HepG2 (cell line): Measurements from ENCODE around the gene FNDC3B. TPM values are rescaled to one million over a fixed set of nuclear protein-coding genes. Genes with fewer than 3 reads are reported as not detected.

Experiments used
- ATAC-seq: fragments of 200-7000 bp; cut with Tn5 transposase; 3 replicates; pipeline ENCODE4 v1.9.1; 2020; ENCODE audit warnings: mild to moderate bottlenecking, moderate library complexity
- BruUV-seq: library from RNA; stranded (reverse); fragments of 400-500 nt; replicated peaks from 2 replicates; lab custom pipeline; 2021; lab: Mats Ljungman, UMichigan
- CTCF ChIA-PET: fragments of 300-600 bp; formaldehyde crosslinking; extraction: SDS; loops from one replicate; lab custom pipeline; 2021; ENCODE audit warnings: low total read pairs, inconsistent platforms, low intra/inter-chr PET ratio; lab: Yijun Ruan, JAX
- POLR2A ChIA-PET: fragments of 350-600 bp; sonication (Branson Sonifier 250); formaldehyde crosslinking; loops from one replicate; lab custom pipeline; 2020; ENCODE audit warnings: antibody characterized with exemption, inconsistent platforms; lab: Yijun Ruan, JAX
- DNase-seq: peaks from one replicate; pipeline ENCODE4 v3.0.0-alpha.2; 2015; ENCODE audit warnings: low spot score
- FAIRE-seq: peaks from 3 replicates; lab custom pipeline; 2011; peaks lifted over from hg19 to GRCh38; lab: Jason Lieb, UNC
- H2AFZ ChIP-seq: one replicate; pipeline ENCODE4 v1.6.1; 2011; ENCODE audit warnings: low read length, inconsistent platforms
- H3K27ac ChIP-seq: fragments of 300-600 bp; 3 replicates; pipeline ENCODE4 v1.8.0; 2011; ENCODE audit warnings: mixed run types, mild to moderate bottlenecking, mixed read lengths, low read length, inconsistent platforms; ENCODE audit not compliant: insufficient read depth; ENCODE audit errors: extremely low read length
- H3K27me3 ChIP-seq, 2 experiments: fragments of 200-600 bp in 1 of 2; 2 replicates in 1 of 2; 3 replicates in 1 of 2; pipeline versions ENCODE4 v1.6.0 to v1.8.0; 2011; ENCODE audit warnings: low read length in 2 of 2, mild to moderate bottlenecking in 2 of 2, moderate library complexity in 2 of 2, inconsistent platforms in 1 of 2; ENCODE audit not compliant: insufficient read depth in 2 of 2, control insufficient read depth in 1 of 2
- H3K36me3 ChIP-seq, 2 experiments: fragments of 200-600 bp in 1 of 2; replicated peaks in 1 of 2; 2 replicates in 1 of 2; 3 replicates in 1 of 2; pipeline versions ENCODE4 v1.5.1 to v1.8.0; 2011; ENCODE audit warnings: low read length in 2 of 2, inconsistent platforms in 1 of 2; ENCODE audit not compliant: insufficient read depth in 2 of 2, control insufficient read depth in 1 of 2
- H3K4me1 ChIP-seq: 2 replicates; pipeline ENCODE4 v1.5.1; 2012; ENCODE audit warnings: low read length, inconsistent platforms; ENCODE audit not compliant: insufficient read depth
- H3K4me2 ChIP-seq: 2 replicates; pipeline ENCODE4 v1.6.0; 2011; ENCODE audit warnings: low read depth, low read length, inconsistent platforms
- H3K4me3 ChIP-seq, 3 experiments: fragments of 200-600 bp in 1 of 3; sonication (generic), shearing (Covaris generic) in 1 of 3; replicated peaks in 1 of 3; 2 replicates each; pipeline ENCODE4 v1.5.1; 2011 to 2016; ENCODE audit warnings: low read length in 3 of 3, inconsistent platforms in 2 of 3, low read depth in 2 of 3, mild to moderate bottlenecking in 2 of 3, control low read depth in 1 of 3, mixed read lengths in 1 of 3; ENCODE audit not compliant: insufficient read depth in 1 of 3
- H3K79me2 ChIP-seq: one replicate; pipeline ENCODE4 v1.6.1; 2011; ENCODE audit warnings: low read length, inconsistent platforms; ENCODE audit not compliant: insufficient read depth
- H3K9ac ChIP-seq: 2 replicates; pipeline ENCODE4 v1.6.0; 2011; ENCODE audit warnings: mild to moderate bottlenecking, low read depth, low read length, inconsistent platforms; ENCODE audit not compliant: insufficient read depth
- H3K9me3 ChIP-seq: 2 replicates; pipeline ENCODE4 v1.5.1; 2012; ENCODE audit warnings: mild to moderate bottlenecking, low read length
- H4K20me1 ChIP-seq: 2 replicates; pipeline ENCODE4 v1.6.0; 2011; ENCODE audit warnings: inconsistent platforms, mild to moderate bottlenecking, low read length, moderate library complexity; ENCODE audit not compliant: insufficient read depth
- NFYB ChIP-seq: sonication (generic); formaldehyde crosslinking; IDR thresholded peaks from 2 replicates; pipeline ENCODE4 v1.4.0; 2020; ENCODE audit warnings: missing genetic modification reagents
- RBM22 ChIP-seq: fragments of 200-400 bp; formaldehyde crosslinking; optimal IDR thresholded peaks from 2 replicates; pipeline ENCODE3; 2017; ENCODE audit warnings: mild to moderate bottlenecking, low read length, moderate library complexity
- STAG1 ChIP-seq: sonication (generic); formaldehyde crosslinking; IDR thresholded peaks from 2 replicates; pipeline ENCODE4 v1.4.0; 2020; ENCODE audit warnings: missing genetic modification reagents
- ZSCAN20 ChIP-seq: sonication (generic); formaldehyde crosslinking; IDR thresholded peaks from 2 replicates; pipeline ENCODE4 v1.4.0; 2020; ENCODE audit warnings: missing genetic modification reagents, mild to moderate bottlenecking, borderline replicate concordance
- WGBS: methylation state at CpG from one replicate; pipeline ENCODE4 v1.1.6; 2017; ENCODE audit warnings: low lambda C conversion rate; 5-methylcytosine and 5-hydroxymethylcytosine counted together
- in situ Hi-C: cut with HindIII; loops from 2 replicates; pipeline ENCODE4 v1.10.0; 2017; ENCODE audit warnings: low pct_unique_long_range_greater_than_20kb; ENCODE audit not compliant: extremely low pct_ligation_motif_present
- intact Hi-C: fragments of 100-400 bp; cut with micrococcal nuclease; formaldehyde crosslinking; loops from one replicate; pipeline ENCODE4 v1.10.0; 2022; ENCODE audit not compliant: unreplicated experiment
- polyA plus RNA-seq, 8 experiments: library from polyadenylated mRNA; depleted of rRNA in 3 of 8; stranded (reverse) in 7 of 8; unstranded in 1 of 8; fragments of >200 nt; fragmentation: Illumina TruSeq in 4 of 8; extraction: Trizol in 4 of 8; gene quantifications; 2 replicates each; pipeline versions ENCODE4 v1.2.1 to v1.2.3, GENCODE V29; 2011 to 2016; ENCODE audit warnings: low read depth in 4 of 8, missing spikeins in 1 of 8, mixed read lengths in 1 of 8; ENCODE audit not compliant: insufficient read depth in 1 of 8
- total RNA-seq, 5 experiments: library from RNA; depleted of rRNA; stranded (reverse); fragments of >200 nt; fragmentation: Illumina TruSeq; extraction: Trizol; gene quantifications; 2 replicates each; pipeline ENCODE4 v1.2.3, GENCODE V29; 2016; ENCODE audit warnings: low read depth in 1 of 5

Gene FNDC3B
- total and polyA plus RNA-seq, 2 of the 13 experiments (the other 11 are each of a cell fraction or from before 2014, with no cell fraction given): 74.8 to 103 TPM

- H3K9me3 ChIP-seq: no peaks in the 10 kb centered on the region
These were observed 171.0 kb downstream of the FNDC3B start for GRCh38 chr3:172210355-172210754.

GRCh38 chr3:172211123-172211522 lies 171.7 kb downstream of the FNDC3B start:
- POLR2A ChIA-PET: no interaction called here
- no TSS peak for BruUV-seq
- peaks cover 99% of the 10 kb centered on the region for H4K20me1 ChIP-seq
- no peak overlapping the region for H3K4me2 ChIP-seq
- H3K36me3 ChIP-seq: peaks cover 19 to 50% of the 10 kb centered on the region in 2 experiments
- H3K9ac ChIP-seq: no peak overlapping the region
- H3K9me3 ChIP-seq: no peaks in the 10 kb centered on the region
- FAIRE-seq (no peak), ATAC-seq (no peak), DNase-seq (no peak)
- peaks cover 69% of the 10 kb centered on the region for H3K4me1 ChIP-seq
- intact Hi-C loops (no loop called here), in situ Hi-C loops (no loop called here)
- H3K27me3 ChIP-seq: no peaks in the 10 kb centered on the region
- WGBS: 97% methylated on average over 2 of the region's 2 CpGs
- CTCF ChIA-PET: interaction anchor here (0.6 kb wide), 1 partner anchor 31 kb away, joined by 3 read pairs; no protein-coding TSS in a partner anchor
- TF ChIP-seq STAG1 (CRISPR knock-in tag): no peak
- TF ChIP-seq NFYB (CRISPR knock-in tag): no peak
- peak; percentile 99 for TF ChIP-seq RBM22
- no peak overlapping the region for H3K4me3 ChIP-seq
- H2AFZ ChIP-seq: no peak overlapping the region
- no peak overlapping the region for H3K27ac ChIP-seq
- H3K79me2 ChIP-seq: peaks cover 94% of the 10 kb centered on the region

More at GRCh38 chr3:172210355-172210754, 171.0 kb downstream of the FNDC3B start:
- peaks cover 99% of the 10 kb centered on the region for H4K20me1 ChIP-seq
- WGBS: 94% methylated on average over 4 of the region's 4 CpGs
- no peak overlapping the region for H3K27ac ChIP-seq
- no peak overlapping the region for H2AFZ ChIP-seq
- CTCF ChIA-PET: no interaction called here
- BruUV-seq: no TSS peak
- DNase-seq (no peak), ATAC-seq (no peak)
- no peak overlapping the region for H3K9ac ChIP-seq
- peak; percentile 7 for TF ChIP-seq RBM22
- TF ChIP-seq ZSCAN20 (CRISPR knock-in tag): no peak
- TF ChIP-seq, all 625 proteins: peak for 1
- no peak for FAIRE-seq
- peaks cover 95% of the 10 kb centered on the region for H3K79me2 ChIP-seq
- POLR2A ChIA-PET: no interaction called here
- peaks cover 69% of the 10 kb centered on the region for H3K4me1 ChIP-seq
- no peak overlapping the region for H3K4me3 ChIP-seq
- no peak overlapping the region for H3K4me2 ChIP-seq
- H3K27me3 ChIP-seq: no peaks in the 10 kb centered on the region
- peaks cover 20 to 45% of the 10 kb centered on the region in 2 experiments for H3K36me3 ChIP-seq
- intact Hi-C loops: no loop called here
- in situ Hi-C loops: no loop called here
